Activated T-cell treated with anti-CD3 and anti-CD28 coated beads, Interleukin-2, amount 50 U/mL, for 4 hours (primary cell): ENCODE measurements around the gene FBXW10B. TPM values are rescaled to one million over a fixed set of nuclear protein-coding genes. Genes with fewer than 3 reads are reported as not detected.
"Not testable (repeated sequence)": the region's sequence is repeated elsewhere in the genome, so short reads cannot be mapped to it uniquely, and the experiment has no call there.

Experiments used
- ATAC-seq, 2 donors: fragments of 200-7000 bp; cut with Tn5 transposase; one replicate each; pipeline ENCODE4 v1.10.0; 2021
- DNase-seq: peaks from one replicate; pipeline ENCODE4 v3.0.0-alpha.2; 2020
- H3K27me3 Mint-ChIP-seq: one replicate; pipeline ENCODE4 v1.8.0; 2021; ENCODE audit warnings: low read depth, mixed read lengths
- H3K36me3 Mint-ChIP-seq: one replicate; pipeline ENCODE4 v1.8.0; 2022; ENCODE audit warnings: mixed read lengths; ENCODE audit not compliant: insufficient read depth
- H3K4me1 Mint-ChIP-seq: one replicate; pipeline ENCODE4 v1.8.0; 2021; ENCODE audit warnings: low read depth, mixed read lengths
- H3K4me3 Mint-ChIP-seq: one replicate; pipeline ENCODE4 v1.8.0; 2021; ENCODE audit warnings: mild to moderate bottlenecking, moderate library complexity, mixed read lengths
- H3K9me3 Mint-ChIP-seq: one replicate; pipeline ENCODE4 v1.8.0; 2021; ENCODE audit warnings: mixed read lengths
- total RNA-seq, 3 donors: library from RNA; stranded (reverse); gene quantifications; one replicate each; pipeline ENCODE4 v1.2.1, GENCODE V29; 2021

The FBXW10B gene, protein sequence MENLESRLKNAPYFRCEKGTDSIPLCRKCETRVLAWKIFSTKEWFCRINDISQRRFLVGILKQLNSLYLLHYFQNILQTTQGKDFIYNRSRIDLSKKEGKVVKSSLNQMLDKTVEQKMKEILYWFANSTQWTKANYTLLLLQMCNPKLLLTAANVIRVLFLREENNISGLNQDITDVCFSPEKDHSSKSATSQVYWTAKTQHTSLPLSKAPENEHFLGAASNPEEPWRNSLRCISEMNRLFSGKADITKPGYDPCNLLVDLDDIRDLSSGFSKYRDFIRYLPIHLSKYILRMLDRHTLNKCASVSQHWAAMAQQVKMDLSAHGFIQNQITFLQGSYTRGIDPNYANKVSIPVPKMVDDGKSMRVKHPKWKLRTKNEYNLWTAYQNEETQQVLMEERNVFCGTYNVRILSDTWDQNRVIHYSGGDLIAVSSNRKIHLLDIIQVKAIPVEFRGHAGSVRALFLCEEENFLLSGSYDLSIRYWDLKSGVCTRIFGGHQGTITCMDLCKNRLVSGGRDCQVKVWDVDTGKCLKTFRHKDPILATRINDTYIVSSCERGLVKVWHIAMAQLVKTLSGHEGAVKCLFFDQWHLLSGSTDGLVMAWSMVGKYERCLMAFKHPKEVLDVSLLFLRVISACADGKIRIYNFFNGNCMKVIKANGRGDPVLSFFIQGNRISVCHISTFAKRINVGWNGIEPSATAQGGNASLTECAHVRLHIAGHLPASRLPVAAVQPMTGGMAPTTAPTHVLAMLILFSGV
- 1 to 10 TPM in 1 of 3 donors, under 1 TPM in 2; 0.73 to 2.1 (median 0.87) TPM for total RNA-seq

DNA sequence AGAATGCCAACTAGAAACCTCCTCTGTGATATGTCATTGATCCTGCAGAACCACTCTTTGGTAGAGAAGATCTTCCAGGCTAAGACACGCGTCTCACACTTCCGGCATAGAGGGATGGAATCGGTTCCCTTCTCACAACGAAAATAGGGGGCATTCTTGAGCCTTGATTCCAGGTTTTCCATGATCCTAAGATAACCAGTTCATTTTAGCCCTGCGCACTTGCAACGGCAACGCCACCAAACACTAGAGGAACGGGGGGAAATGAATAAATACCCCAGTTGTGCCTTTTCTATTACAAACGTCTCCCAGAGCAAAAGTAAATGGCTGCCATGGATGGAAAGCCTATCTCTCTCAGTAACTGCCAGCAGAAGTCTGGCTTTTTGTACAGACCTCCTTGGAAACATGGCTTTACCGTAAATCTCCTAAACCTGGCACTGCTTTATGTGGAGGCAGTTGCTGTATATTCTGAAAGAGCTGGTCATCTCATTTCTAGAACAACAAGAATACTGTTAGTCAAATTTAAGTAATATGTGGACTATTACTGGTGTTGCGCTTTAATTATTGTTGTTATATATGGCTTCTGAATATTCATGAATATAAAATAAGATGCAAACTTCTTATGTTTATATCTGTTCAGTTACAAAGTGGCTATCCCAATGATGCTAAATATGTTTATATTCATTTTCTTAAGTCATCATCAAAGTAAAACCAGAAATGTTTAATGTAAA, at the start of gene FBXW10B:
Gene FBXW10B (minus strand): TSS at position 374 of the 728 bp plus-strand sequence. CDS start 192 bp downstream, at position 182.
- not testable (repeated sequence) for H3K36me3 Mint-ChIP-seq, ATAC-seq, H3K27me3 Mint-ChIP-seq, H3K4me1 Mint-ChIP-seq, H3K4me3 Mint-ChIP-seq, DNase-seq, H3K9me3 Mint-ChIP-seq

DNA sequence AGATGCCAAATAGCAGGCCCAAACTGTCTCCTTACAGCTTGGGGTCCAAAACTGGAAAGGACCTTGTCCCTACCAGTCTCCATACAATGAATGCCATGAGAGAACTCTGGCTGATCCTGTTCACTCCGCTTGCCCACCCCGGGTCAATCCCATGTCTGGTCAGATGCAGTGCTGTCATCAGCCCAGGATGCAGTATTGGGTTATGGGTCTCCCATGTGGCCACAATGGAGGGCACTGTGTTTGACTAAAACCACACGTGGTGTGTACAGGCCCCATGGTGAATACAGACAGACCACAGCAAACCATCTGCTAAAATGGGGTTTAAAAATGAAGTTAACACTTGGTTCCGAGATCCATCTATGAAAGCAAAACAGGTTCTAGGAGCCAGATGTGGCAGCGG, 44.2 kb upstream of the FBXW10B start:
- H3K4me1 Mint-ChIP-seq = no peaks in the 10 kb centered on the region
- no peaks in the 10 kb centered on the region for H3K9me3 Mint-ChIP-seq
- DNase-seq (no peak), ATAC-seq (no peak)
- H3K27me3 Mint-ChIP-seq = no peaks in the 10 kb centered on the region
- H3K4me3 Mint-ChIP-seq = no peak overlapping the region
- peaks cover 25% of the 10 kb centered on the region for H3K36me3 Mint-ChIP-seq

DNA sequence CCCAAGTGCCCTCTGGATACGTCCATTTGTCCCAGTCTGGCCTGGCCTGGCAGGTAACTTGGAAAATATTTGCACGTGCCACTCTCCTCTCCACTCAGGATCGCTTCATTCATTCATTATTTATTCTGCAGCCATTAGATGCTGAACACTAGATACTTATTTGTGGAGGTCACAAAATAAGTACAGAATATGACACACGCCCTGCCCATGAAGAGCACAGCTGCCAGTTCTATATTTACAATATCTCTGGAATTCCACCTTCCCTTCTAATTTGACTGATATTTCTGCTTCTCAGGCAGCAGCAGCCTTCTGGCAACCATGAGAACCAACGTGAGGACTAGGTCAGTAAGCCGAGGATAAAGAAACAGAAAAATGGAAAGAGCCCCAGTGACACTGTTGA, 43.7 kb upstream of the FBXW10B start:
- Mint-ChIP-seq H3K27me3 (no peaks in the 10 kb centered on the region), H3K36me3 (peaks cover 21% of the 10 kb centered on the region), H3K4me3 (no peak overlapping the region), H3K4me1 (no peaks in the 10 kb centered on the region), H3K9me3 (no peaks in the 10 kb centered on the region)
- no peak for DNase-seq
- no peak for ATAC-seq

DNA sequence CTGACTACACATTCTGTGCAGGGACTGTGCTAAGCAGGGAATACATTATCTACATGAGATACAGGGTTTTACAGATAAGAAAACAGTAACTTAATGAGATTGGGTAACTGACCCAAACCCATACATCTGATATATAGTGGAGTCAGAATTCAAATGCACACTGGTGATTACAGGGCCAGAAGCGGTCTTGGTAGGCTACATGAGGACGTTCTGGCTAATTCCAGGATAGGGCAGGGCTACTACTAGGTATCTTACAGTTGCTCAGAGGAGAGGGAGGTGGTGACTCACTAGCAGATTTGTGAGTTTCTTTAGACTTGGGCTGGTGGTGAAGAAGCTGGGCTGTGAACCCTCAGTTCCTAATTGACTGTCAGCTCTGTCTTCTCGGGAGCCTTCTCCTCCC, 43.2 kb upstream of the FBXW10B start:
- Mint-ChIP-seq H3K4me3 (no peak overlapping the region), H3K27me3 (no peaks in the 10 kb centered on the region), H3K36me3 (peaks cover 19% of the 10 kb centered on the region), H3K9me3 (no peaks in the 10 kb centered on the region), H3K4me1 (no peaks in the 10 kb centered on the region)
- DNase-seq = no peak
- no peak for ATAC-seq

DNA sequence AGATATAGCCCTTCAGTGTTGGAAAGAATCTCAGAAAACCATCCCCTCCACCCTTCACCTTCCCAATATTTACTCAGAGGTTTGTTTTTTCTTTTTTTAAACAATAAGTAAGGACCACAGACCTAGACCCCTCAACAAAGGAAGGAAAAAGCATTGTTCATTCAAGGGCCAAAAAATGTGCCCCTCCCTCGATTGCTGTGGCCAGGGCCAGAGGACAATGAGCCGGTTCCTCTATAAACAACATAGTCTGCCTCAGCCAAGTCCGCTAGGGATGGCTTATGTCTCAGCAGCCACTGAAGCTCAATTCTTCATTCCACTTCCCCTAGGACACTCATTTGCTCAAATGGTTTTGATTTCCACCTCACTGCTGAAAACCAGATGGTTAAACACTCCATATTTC, 40.6 kb upstream of the FBXW10B start:
- H3K4me3 Mint-ChIP-seq = no peak overlapping the region
- DNase-seq = no peak

DNA sequence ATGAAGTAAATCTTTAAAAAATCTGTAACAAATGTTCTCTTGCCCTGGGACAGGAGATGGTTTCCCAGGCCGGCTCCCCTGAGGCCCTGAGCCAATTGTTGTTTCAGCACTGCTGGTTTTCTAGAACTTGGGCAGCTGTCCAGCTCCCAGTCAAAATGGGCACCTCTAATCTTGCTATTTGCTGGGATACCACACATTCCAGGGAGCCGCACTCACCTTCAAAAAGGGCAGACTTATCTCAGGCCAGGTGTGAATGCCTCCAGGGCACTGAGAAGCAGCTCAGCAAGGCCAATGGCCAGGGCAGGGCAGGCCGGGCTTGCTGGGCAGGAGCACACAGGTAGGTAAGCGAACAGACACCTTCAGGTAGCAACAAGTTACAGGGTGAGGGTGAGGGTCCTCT, 40.2 kb upstream of the FBXW10B start:
- Mint-ChIP-seq H3K4me1 (no peaks in the 10 kb centered on the region), H3K4me3 (no peak overlapping the region), H3K9me3 (no peaks in the 10 kb centered on the region), H3K36me3 (peaks cover 14% of the 10 kb centered on the region), H3K27me3 (no peaks in the 10 kb centered on the region)
- ATAC-seq (no peak), DNase-seq (no peak)

More for the DNA sequence above, 40.6 kb upstream of the FBXW10B start:
- Mint-ChIP-seq H3K27me3 (no peaks in the 10 kb centered on the region), H3K9me3 (no peaks in the 10 kb centered on the region), H3K36me3 (peaks cover 14% of the 10 kb centered on the region), H3K4me1 (no peaks in the 10 kb centered on the region)
- ATAC-seq = no peak

DNA sequence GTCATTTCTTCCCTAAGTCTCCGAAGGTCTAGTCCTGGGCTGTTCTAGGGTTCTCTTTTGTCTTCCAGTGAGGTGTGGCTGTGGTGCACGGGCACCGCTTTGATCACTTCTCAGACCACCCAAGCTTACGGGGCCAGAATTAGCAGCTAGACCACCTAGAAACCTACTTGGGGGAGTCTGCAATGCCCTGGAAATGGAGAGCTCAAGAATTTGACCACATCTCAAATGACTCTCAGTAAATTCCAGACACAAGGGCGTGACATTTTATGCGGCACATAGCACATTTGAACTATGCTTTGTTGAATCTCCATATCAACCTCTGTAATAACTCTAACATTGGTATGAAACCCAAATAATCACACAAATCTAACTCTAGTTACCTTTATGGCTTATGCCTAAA, 39.7 kb upstream of the FBXW10B start:
- ATAC-seq (no peak), DNase-seq (no peak)
- Mint-ChIP-seq H3K4me3 (no peak overlapping the region), H3K27me3 (no peaks in the 10 kb centered on the region), H3K4me1 (no peaks in the 10 kb centered on the region), H3K36me3 (peaks cover 14% of the 10 kb centered on the region), H3K9me3 (no peaks in the 10 kb centered on the region)

DNA sequence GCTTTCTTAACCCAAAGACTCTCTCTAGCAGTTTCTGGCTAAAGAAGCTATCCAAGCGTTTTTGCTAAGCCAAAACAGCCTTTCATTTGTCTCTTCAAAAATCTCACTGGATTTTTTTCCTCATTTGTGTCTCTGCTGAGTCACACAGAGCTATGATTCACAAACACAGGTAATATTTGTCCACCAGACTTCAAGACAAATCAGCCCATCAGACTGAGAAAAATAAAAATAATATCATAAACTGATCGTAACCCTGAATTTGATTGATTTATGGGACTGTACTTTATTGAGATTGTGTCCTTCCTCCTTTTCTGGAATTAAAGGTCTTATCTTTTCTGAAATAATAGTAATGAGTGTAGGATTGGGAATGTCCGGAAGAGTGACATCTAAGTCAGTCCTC, 38.8 kb upstream of the FBXW10B start:
- ATAC-seq = no peak
- no peak for DNase-seq
- H3K27me3 Mint-ChIP-seq = no peaks in the 10 kb centered on the region
- H3K4me3 Mint-ChIP-seq = no peak overlapping the region
- no peaks in the 10 kb centered on the region for H3K9me3 Mint-ChIP-seq
- no peaks in the 10 kb centered on the region for H3K4me1 Mint-ChIP-seq
- peaks cover 8% of the 10 kb centered on the region for H3K36me3 Mint-ChIP-seq

DNA sequence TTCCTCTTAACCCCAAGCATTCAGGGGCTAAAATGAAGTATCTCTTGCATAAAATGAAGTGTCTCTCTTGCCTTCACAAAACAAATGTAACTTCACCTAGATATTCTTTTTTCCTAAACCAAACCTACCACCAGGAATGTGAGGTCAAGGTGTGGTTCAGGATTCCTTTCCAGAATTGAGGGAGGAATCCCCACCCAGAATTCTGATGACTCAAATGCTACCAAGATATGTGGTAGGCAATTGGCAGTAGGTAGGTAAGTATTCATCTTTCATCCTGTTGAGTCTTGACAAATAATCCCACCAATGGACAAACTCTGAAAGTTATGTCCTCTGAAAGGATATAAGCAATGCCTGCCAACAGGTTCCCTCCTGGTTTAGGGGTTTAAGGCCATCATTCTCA, 38.4 kb upstream of the FBXW10B start:
- no peaks in the 10 kb centered on the region for H3K27me3 Mint-ChIP-seq
- DNase-seq (no peak), ATAC-seq (no peak)
- H3K4me1 Mint-ChIP-seq = no peaks in the 10 kb centered on the region
- no peaks in the 10 kb centered on the region for H3K9me3 Mint-ChIP-seq
- H3K36me3 Mint-ChIP-seq = peaks cover 8% of the 10 kb centered on the region
- H3K4me3 Mint-ChIP-seq = no peak overlapping the region

DNA sequence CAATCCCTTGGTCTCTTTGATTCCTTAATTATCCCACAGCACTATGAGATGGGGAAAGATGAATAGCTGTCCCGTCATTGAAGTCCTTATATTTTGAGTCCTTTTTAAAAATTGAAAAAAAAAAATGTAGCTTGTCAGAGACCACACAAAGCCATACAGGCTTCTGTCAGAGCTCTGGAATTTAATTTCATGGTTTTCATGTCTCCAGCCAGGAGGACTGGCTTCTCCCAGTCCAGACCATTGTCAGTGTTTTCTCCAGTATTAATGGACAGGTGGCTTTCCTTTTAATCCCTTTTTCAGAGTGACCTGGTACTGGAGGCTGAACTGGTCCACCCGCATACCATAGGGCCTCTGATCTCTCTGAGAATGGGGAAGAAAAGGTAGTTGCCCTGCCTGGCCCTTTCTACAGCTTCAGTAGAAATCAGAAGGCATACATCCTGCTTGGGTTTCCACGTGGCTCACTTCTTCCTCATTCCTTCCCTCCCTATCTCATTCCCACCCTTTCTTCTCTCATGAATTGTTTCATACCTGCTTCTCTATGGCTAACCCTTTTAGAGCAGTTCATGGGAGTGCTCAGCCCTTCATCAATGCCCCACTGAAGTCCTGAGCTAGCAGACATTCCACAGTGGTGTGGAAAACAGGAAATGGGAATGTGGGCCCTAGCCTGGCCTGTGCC, 35.5 kb upstream of the FBXW10B start:
- peaks cover 6% of the 10 kb centered on the region for H3K36me3 Mint-ChIP-seq
- ATAC-seq (no peak), DNase-seq (no peak)
- H3K27me3 Mint-ChIP-seq = no peaks in the 10 kb centered on the region
- H3K4me1 Mint-ChIP-seq = peaks cover 8% of the 10 kb centered on the region
- no peak overlapping the region for H3K4me3 Mint-ChIP-seq
- no peaks in the 10 kb centered on the region for H3K9me3 Mint-ChIP-seq

DNA sequence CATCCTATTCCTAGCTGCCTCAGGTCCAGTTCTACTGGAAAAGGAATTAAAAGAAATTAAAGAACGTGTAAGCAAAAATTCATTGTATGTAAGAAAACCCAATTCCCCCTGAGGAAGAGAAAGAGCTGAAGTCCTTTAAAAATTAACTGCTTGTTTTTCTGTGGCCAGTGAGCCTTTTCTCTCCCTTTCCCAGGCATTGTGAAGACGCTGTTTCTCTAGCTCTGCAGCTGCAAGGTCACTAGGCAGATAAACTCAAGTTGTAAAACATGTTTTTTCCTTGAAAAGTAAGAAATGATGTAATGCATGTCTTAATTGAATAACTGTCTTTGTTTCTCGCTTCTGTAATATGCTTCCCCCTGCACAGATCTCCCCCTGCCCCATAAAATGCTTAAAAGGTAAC, 34.9 kb upstream of the FBXW10B start:
- not testable (repeated sequence) for H3K36me3 Mint-ChIP-seq

DNA sequence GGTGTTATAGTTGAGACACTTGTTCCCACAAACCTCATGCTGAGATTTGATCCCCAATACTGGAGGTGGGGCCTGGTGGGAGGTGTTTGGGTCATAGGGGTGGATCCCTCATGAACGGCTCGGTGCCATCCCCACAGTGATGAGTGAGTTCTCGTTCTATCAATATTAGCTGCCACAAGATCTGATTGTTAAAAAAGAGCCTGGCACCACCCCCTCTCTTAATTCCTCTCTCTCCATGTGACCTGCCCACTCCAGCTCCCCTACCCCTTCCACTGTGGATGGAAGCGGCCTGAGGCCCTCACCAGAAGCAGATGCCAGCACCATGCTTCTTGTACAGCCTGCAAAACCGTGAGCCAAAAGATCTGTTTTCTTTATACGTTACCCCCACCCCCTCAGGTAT, 33.5 kb upstream of the FBXW10B start:
- Mint-ChIP-seq H3K27me3 (no peaks in the 10 kb centered on the region), H3K4me1 (peaks cover 8% of the 10 kb centered on the region), H3K36me3 (peaks cover 6% of the 10 kb centered on the region), H3K9me3 (no peaks in the 10 kb centered on the region), H3K4me3 (no peak overlapping the region)
- ATAC-seq = no peak
- DNase-seq = no peak

More for the DNA sequence above, 34.9 kb upstream of the FBXW10B start:
- H3K9me3 Mint-ChIP-seq, H3K27me3 Mint-ChIP-seq, DNase-seq, ATAC-seq, H3K4me1 Mint-ChIP-seq, H3K4me3 Mint-ChIP-seq: not testable (repeated sequence)

DNA sequence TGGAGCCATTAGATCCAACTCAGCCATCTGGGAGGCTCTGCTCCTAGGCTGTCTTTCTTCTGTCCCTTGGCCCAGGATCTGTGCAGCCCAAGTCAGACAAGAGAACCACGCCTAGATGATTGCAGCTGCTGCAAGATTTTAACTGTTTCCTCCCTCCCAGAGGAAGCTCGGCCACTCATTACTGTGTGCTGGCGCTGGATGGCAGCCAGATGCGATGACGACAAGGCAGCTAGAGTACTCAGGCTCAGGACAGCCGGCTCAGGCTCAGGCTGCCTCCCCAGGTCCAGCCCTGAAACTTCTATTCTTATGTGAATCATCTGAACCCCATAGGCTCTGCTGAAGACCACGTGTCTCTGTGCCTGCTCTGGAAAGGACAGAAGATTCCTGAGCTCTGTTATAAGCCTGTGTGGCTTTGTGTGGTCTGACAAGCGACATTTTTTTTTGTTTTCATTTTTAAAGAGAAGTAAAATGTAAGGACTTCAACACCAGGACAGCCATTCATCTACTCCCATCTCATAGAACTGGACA, 32.1 kb upstream of the FBXW10B start:
- Mint-ChIP-seq H3K4me3 (peak overlapping the region; percentile 2), H3K27me3 (no peaks in the 10 kb centered on the region), H3K36me3 (no peaks in the 10 kb centered on the region), H3K4me1 (peaks cover 8% of the 10 kb centered on the region), H3K9me3 (no peaks in the 10 kb centered on the region)
- ATAC-seq = peak; percentile 60 to 63
- no peak for DNase-seq
